ENCODE results near the gene PRDM5. TPM values are rescaled to one million over a fixed set of nuclear protein-coding genes. Genes with fewer than 3 reads are reported as not detected.

PRDM5 gene
- total and polyA plus RNA-seq, 2 donors from 2014 or later = 2.6 to 9.1 TPM

- Histone ChIP-seq H3K4me3 (ENCODE audit: low read length in 3 of 3) (no peak overlapping the region), H3K9ac (ENCODE audit: low read length in 3 of 3) (no peak overlapping the region), H3K27ac (ENCODE audit: low read depth in 2 of 2, low read length in 2 of 2) (no peak overlapping the region), H3K9me3 (ENCODE audit: control insufficient read depth in 2 of 3, insufficient read depth in 1 of 3, low read length in 3 of 3) (no peaks in the 10 kb centered on the region), H3K27me3 (ENCODE audit: control insufficient read depth, insufficient read depth, low read length) (no peaks in the 10 kb centered on the region), H3K36me3 (ENCODE audit: control insufficient read depth in 2 of 3, insufficient read depth in 3 of 3, low read length in 3 of 3) (no peaks in the 10 kb centered on the region), H3K4me1 (ENCODE audit: control insufficient read depth in 2 of 3, insufficient read depth in 2 of 3, low read depth in 1 of 3, low read length in 3 of 3) (peaks cover 0 to 3% (median 0%) of the 10 kb centered on the region in 3 donors)
- no peak for TF ChIP-seq CTCF (IDR thresholded peaks at IDR 0.05; ENCODE audit: borderline replicate concordance, extremely low read depth, insufficient read depth)
- intact Hi-C loops (cut with DNase I) = no loop called here
- no peak for DNase-seq
- no peak for FAIRE-seq
These were observed 55.0 kb downstream of the PRDM5 start for GRCh38 chr4:120867506-120867905.

- FAIRE-seq = no peak
These were observed 56.5 kb downstream of the PRDM5 start for GRCh38 chr4:120865985-120866384.

GRCh38 chr4:120864969-120865368 lies 57.6 kb downstream of the PRDM5 start:
- Histone ChIP-seq H3K9ac (ENCODE audit: low read length in 3 of 3) (no peak overlapping the region), H3K4me3 (ENCODE audit: low read length in 3 of 3) (no peak overlapping the region), H3K27me3 (ENCODE audit: control insufficient read depth, insufficient read depth, low read length) (no peaks in the 10 kb centered on the region), H3K4me1 (ENCODE audit: control insufficient read depth in 2 of 3, insufficient read depth in 2 of 3, low read depth in 1 of 3, low read length in 3 of 3) (peaks cover 0 to 2% (median 0%) of the 10 kb centered on the region in 3 donors), H3K27ac (ENCODE audit: low read depth in 2 of 2, low read length in 2 of 2) (no peak overlapping the region), H3K9me3 (ENCODE audit: control insufficient read depth in 2 of 3, insufficient read depth in 1 of 3, low read length in 3 of 3) (no peaks in the 10 kb centered on the region), H3K36me3 (ENCODE audit: control insufficient read depth in 2 of 3, insufficient read depth in 3 of 3, low read length in 3 of 3) (no peaks in the 10 kb centered on the region)
- TF ChIP-seq CTCF (IDR thresholded peaks at IDR 0.05; ENCODE audit: borderline replicate concordance, extremely low read depth, insufficient read depth) = no peak
- intact Hi-C loops (cut with DNase I) = no loop called here
- DNase-seq (no peak), FAIRE-seq (no peak)

More at GRCh38 chr4:120865985-120866384, 56.5 kb downstream of the PRDM5 start:
- Histone ChIP-seq H3K4me1 (ENCODE audit: control insufficient read depth in 2 of 3, insufficient read depth in 2 of 3, low read depth in 1 of 3, low read length in 3 of 3) (peaks cover 0 to 3% (median 0%) of the 10 kb centered on the region in 3 donors), H3K27ac (ENCODE audit: low read depth in 2 of 2, low read length in 2 of 2) (no peak overlapping the region), H3K9ac (ENCODE audit: low read length in 3 of 3) (no peak overlapping the region), H3K4me3 (ENCODE audit: low read length in 3 of 3) (no peak overlapping the region), H3K27me3 (ENCODE audit: control insufficient read depth, insufficient read depth, low read length) (no peaks in the 10 kb centered on the region), H3K9me3 (ENCODE audit: control insufficient read depth in 2 of 3, insufficient read depth in 1 of 3, low read length in 3 of 3) (no peaks in the 10 kb centered on the region), H3K36me3 (ENCODE audit: control insufficient read depth in 2 of 3, insufficient read depth in 3 of 3, low read length in 3 of 3) (no peaks in the 10 kb centered on the region)
- DNase-seq = peak in 4 of 5 donors; percentile 52 to 73 (median 67)
- no peak for TF ChIP-seq CTCF (IDR thresholded peaks at IDR 0.05; ENCODE audit: borderline replicate concordance, extremely low read depth, insufficient read depth)
- intact Hi-C loops (cut with DNase I) = no loop called here

- Histone ChIP-seq H3K4me1 (ENCODE audit: control insufficient read depth in 2 of 3, insufficient read depth in 2 of 3, low read depth in 1 of 3, low read length in 3 of 3) (no peaks in the 10 kb centered on the region), H3K9me3 (ENCODE audit: control insufficient read depth in 2 of 3, insufficient read depth in 1 of 3, low read length in 3 of 3) (no peaks in the 10 kb centered on the region), H3K9ac (ENCODE audit: low read length in 3 of 3) (no peak overlapping the region), H3K27ac (ENCODE audit: low read depth in 2 of 2, low read length in 2 of 2) (no peak overlapping the region), H3K36me3 (ENCODE audit: control insufficient read depth in 2 of 3, insufficient read depth in 3 of 3, low read length in 3 of 3) (no peaks in the 10 kb centered on the region), H3K4me3 (ENCODE audit: low read length in 3 of 3) (no peak overlapping the region), H3K27me3 (ENCODE audit: control insufficient read depth, insufficient read depth, low read length) (no peaks in the 10 kb centered on the region)
- intact Hi-C loops (cut with DNase I) = no loop called here
- DNase-seq = no peak
- no peak for FAIRE-seq
- no peak for TF ChIP-seq CTCF (IDR thresholded peaks at IDR 0.05; ENCODE audit: borderline replicate concordance, extremely low read depth, insufficient read depth)
These were observed 60.1 kb downstream of the PRDM5 start for GRCh38 chr4:120862432-120862831.
